Mesothelial cell of epicardium (in vitro differentiated cells): ENCODE results near the gene CLCF1. TPM values are rescaled to one million over a fixed set of nuclear protein-coding genes. Genes with fewer than 3 reads are reported as not detected.

Experiments used
- DNase-seq, 2 experiments: peaks; one replicate each; pipeline ENCODE4 v3.0.0; 2021; ENCODE audit warnings: low spot score in 2 of 2; ENCODE audit not compliant: unreplicated experiment in 2 of 2
- H3K27ac Mint-ChIP-seq: 2 replicates; pipeline ENCODE4 v1.8.0; 2021; ENCODE audit warnings: mixed read lengths
- H3K27me3 Mint-ChIP-seq: 2 replicates; pipeline ENCODE4 v1.8.0; 2021; ENCODE audit warnings: low read depth, mixed read lengths
- H3K36me3 Mint-ChIP-seq: 2 replicates; pipeline ENCODE4 v1.8.0; 2021; ENCODE audit warnings: mixed read lengths
- H3K4me1 Mint-ChIP-seq: 2 replicates; pipeline ENCODE4 v1.8.0; 2021; ENCODE audit warnings: mixed read lengths
- H3K4me3 Mint-ChIP-seq: 2 replicates; pipeline ENCODE4 v1.8.0; 2021; ENCODE audit warnings: mild to moderate bottlenecking, moderate library complexity, mixed read lengths
- H3K9me3 Mint-ChIP-seq: 2 replicates; pipeline ENCODE4 v1.8.0; 2021; ENCODE audit warnings: mixed read lengths
- total RNA-seq: library from RNA; stranded (reverse); gene quantifications from 3 replicates; pipeline ENCODE4 v1.2.1, GENCODE V29; 2021
- TF ChIP-seq, protein P1 (sequence below): fragments of 200-600 bp; sonication (generic); IDR thresholded peaks from one replicate; pipeline ENCODE4 v1.5.0; 2021; ENCODE audit warnings: antibody characterized with exemption; ENCODE audit not compliant: unreplicated experiment

CLCF1 gene
- total RNA-seq, 1 donor from 2014 or later, result 5.9 TPM

DNA sequence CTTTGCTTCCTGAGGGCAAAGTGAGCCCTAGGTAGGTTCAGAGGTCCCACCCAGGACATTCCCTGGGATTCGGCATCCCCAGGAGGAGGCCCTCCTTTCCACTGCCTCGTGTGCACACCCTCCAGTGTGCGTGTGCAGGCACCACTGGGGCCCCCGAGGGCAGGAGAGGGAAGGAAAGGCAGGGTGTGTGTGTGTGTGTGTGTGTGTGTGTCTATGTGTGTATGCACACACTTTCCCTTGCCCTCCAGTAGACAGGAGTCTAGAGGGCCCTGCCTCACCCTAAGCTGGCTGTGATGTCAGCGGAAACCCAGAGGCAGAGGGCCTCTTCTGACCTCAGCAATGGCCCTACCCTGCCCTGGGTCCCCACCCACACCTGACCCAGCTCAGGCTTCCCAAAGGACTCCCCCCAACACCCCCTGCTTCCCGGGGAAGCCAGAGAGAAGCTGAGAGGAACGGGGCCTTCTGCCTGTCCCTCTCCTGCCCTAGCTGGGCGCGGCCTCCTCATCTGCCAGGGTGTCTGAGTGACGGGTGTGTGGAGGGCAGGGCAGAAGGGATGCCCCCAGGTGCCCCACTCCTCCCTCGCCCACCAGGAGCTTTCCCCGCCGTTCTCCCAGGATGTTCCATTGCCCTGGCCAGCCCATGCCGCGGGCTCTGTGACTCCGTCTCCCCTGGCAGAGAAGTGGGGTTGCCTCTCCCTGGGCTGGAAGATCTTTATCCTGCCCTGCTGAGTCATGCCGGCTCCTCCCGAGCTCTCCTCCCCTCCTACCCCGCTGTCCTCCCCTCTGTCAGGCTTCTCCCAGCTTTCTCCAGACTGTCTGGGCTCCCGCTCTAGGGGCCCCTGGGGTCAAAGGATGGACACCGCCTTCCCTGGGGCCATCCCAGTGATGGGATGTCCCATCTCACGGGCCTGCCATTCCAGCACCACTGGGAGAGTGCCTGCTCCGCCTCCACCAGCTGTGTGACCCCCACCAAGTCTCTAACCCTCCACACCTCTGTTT is 6.0 kb upstream of the CLCF1 start:
- TF ChIP-seq, protein P1, sequence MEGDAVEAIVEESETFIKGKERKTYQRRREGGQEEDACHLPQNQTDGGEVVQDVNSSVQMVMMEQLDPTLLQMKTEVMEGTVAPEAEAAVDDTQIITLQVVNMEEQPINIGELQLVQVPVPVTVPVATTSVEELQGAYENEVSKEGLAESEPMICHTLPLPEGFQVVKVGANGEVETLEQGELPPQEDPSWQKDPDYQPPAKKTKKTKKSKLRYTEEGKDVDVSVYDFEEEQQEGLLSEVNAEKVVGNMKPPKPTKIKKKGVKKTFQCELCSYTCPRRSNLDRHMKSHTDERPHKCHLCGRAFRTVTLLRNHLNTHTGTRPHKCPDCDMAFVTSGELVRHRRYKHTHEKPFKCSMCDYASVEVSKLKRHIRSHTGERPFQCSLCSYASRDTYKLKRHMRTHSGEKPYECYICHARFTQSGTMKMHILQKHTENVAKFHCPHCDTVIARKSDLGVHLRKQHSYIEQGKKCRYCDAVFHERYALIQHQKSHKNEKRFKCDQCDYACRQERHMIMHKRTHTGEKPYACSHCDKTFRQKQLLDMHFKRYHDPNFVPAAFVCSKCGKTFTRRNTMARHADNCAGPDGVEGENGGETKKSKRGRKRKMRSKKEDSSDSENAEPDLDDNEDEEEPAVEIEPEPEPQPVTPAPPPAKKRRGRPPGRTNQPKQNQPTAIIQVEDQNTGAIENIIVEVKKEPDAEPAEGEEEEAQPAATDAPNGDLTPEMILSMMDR, result no peak
- H3K9me3 Mint-ChIP-seq, result no peaks in the 10 kb centered on the region
- H3K4me1 Mint-ChIP-seq, result peaks cover 34% of the 10 kb centered on the region
- no peak overlapping the region for H3K4me3 Mint-ChIP-seq
- no peaks in the 10 kb centered on the region for H3K36me3 Mint-ChIP-seq
- H3K27ac Mint-ChIP-seq, result no peak overlapping the region
- H3K27me3 Mint-ChIP-seq, result peaks cover 8% of the 10 kb centered on the region
- no peak for DNase-seq

DNA sequence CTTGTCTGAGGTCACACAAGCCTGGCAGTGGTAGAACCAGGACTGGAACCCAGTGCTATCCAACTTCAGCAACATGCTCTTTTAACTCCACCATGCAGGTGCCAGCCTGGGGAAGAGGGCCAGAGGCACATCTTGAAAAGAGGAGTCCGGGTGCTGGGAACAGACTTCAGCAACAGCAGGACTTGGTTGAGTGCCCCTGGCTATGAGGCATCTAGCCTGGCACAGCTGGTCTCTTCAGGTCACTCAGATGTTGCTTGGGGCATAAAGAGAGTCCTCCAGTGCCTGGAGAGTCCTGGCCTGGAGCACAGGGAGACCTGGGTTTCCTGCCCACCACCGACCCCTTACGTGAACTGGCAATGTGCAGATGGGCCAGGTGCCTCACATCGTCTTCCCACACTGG is 5.1 kb upstream of the CLCF1 start:
- TF ChIP-seq, protein P1, result no peak
- no peak for DNase-seq
- no peaks in the 10 kb centered on the region for H3K36me3 Mint-ChIP-seq
- no peak overlapping the region for H3K4me3 Mint-ChIP-seq
- H3K4me1 Mint-ChIP-seq, result peaks cover 39% of the 10 kb centered on the region
- H3K27ac Mint-ChIP-seq, result no peak overlapping the region
- peaks cover 9% of the 10 kb centered on the region for H3K27me3 Mint-ChIP-seq
- H3K9me3 Mint-ChIP-seq, result no peaks in the 10 kb centered on the region

DNA sequence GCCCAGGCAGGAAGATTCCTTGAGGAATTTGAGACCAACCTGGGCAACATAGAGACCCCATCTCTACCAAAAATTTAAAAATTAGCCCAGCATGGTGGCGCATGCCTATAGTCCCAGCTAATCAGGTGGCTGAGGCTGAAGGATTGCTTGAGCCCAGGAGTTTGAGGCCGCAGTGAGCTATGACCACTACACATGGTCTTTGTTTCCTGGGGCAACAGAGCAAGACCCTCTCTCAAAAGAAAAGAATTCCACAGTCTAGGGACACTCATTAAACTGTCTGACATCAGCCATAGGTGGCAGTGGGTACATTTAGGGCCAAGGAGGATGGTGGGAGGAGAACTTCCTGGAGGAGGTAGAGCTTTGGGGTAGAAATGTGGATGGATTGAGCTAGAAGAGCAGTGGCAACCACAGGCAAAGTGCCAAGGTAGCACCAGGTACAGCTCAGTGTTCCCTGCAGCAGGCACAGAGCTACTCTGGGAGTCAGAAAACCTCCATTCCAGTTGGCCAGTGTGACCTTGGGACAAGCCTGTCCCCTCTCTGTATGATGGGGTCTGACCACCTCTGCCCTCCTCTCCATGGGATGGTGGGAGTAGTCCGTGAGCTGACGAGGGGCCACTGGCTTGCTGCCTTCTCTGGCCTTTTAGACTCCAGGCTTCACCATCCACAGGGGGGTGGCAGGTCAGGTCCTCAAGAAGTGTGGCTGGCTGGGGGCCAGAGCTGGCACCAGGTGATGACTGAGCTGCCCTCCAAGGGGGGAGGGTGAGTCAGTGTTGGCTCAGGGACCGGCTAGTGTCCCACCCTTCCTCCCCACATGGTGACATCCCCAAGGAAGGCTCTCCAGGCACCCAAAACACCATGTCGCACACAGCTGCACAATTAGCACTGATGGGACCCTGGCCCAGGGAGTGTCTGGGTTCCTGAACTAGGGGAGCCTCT is 3.7 kb upstream of the CLCF1 start:
- TF ChIP-seq, protein P1, result no peak
- Mint-ChIP-seq H3K4me3 (no peak overlapping the region), H3K4me1 (peaks cover 37% of the 10 kb centered on the region), H3K9me3 (no peaks in the 10 kb centered on the region), H3K36me3 (no peaks in the 10 kb centered on the region), H3K27me3 (peaks cover 7% of the 10 kb centered on the region), H3K27ac (no peak overlapping the region)
- DNase-seq, result no peak

DNA sequence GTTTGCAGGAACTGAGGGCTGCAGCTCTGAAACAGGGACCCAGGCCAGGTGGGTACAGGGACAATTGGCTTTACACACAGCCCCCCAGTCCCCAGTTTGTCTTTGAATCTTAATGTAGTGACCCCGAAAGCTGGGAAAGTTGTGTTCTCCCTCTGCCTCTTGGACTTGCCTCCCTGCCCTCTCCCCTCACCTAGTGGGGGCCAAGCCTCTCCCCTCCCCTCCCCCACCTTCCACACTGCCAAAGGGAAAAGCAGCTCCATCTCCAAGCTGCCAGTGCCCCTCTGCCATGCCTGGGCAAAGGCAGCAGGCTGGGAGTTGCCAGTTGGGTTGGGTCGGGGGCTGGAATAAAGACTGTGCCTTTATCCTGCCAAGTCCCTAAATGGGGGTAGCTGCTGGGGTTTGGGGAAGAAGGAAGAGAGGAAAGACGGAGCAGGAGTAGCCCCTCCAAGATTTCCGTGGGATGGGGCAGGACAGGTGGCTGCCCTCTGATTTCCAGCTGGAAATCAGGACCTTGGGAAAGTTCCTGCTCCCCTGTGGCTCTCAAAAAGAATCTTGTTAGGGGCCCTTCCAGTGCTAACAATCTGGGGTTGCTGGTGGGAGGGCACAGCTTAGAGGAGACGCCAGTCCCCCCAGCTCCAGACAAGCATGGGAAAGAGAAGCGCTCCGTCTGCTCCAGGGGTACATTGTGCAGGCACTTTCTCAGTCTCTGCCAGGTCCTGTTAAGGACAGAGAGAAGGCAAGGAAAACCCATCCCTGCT is 2.8 kb upstream of the CLCF1 start:
- no peak for DNase-seq
- H3K4me3 Mint-ChIP-seq, result peak overlapping the region; percentile 39
- TF ChIP-seq, protein P1, result no peak

DNA sequence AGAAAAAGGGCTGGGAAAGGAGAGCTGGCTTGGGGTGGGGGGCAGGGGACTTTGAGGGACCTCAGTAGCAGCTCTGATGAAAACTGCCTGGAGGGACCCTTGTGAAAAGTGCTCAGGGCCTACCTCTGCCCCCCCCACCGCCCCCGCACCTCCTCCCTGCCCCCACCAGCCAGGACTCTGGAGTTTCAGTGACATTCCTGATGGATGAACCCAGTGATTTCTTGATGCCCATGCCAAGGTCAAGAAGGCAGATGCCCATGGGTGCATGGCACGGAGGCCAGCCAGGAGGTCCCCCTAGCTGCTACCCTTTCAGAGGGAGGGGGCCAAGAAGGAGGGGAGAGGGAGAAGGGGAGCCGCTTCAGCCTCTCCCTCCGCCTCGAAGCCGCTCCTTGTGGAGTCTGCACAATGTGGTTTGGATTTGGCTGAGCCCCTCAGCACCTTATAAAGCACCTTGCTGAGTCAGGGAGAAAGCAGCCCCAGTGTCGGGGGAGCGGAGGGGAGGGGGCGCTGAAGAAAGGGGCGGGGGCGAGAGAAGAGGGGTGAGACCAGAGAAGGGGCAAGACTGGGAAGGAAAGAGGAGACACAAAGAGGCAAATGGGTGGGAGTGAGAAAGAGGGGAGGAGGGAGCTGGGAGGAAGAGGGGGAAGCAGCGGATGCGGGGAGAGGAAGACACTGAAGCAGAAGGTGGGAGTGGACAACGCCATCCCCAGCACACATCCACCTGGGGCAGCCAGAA is 2.1 kb upstream of the CLCF1 start:
- no peak for DNase-seq
- TF ChIP-seq, protein P1, result no peak
- H3K27ac Mint-ChIP-seq, result peak overlapping the region; percentile 81
- H3K4me3 Mint-ChIP-seq, result peak overlapping the region; percentile 39
- H3K36me3 Mint-ChIP-seq, result no peaks in the 10 kb centered on the region
- no peaks in the 10 kb centered on the region for H3K9me3 Mint-ChIP-seq
- peaks cover 52% of the 10 kb centered on the region for H3K4me1 Mint-ChIP-seq
- peaks cover 7% of the 10 kb centered on the region for H3K27me3 Mint-ChIP-seq

More for the DNA sequence above, 2.8 kb upstream of the CLCF1 start:
- Mint-ChIP-seq H3K4me1 (peaks cover 45% of the 10 kb centered on the region), H3K9me3 (no peaks in the 10 kb centered on the region), H3K27me3 (peaks cover 7% of the 10 kb centered on the region), H3K36me3 (no peaks in the 10 kb centered on the region), H3K27ac (peak overlapping the region; percentile 81)
